ENCODE measurements around the gene ATP6V1F. TPM values are rescaled to one million over a fixed set of nuclear protein-coding genes. Genes with fewer than 3 reads are reported as not detected.

ATP6V1F gene
- total RNA-seq, 1 experiment from 2014 or later, result 149 TPM

GRCh38 chr7:128911423-128912031 lies 48.9 kb downstream of the ATP6V1F start:
- CTCF ChIA-PET, result no interaction called here
- H4K20me1 ChIP-seq (ENCODE audit: insufficient read depth), result no peaks in the 10 kb centered on the region
- no peak overlapping the region for H3K27ac ChIP-seq (ENCODE audit: low read depth, low read length)
- no peaks in the 10 kb centered on the region for H3K79me2 ChIP-seq (ENCODE audit: insufficient read depth, low read length)
- no TSS peak for BruUV-seq (replicated peaks)
- H3K9me3 ChIP-seq (ENCODE audit: control insufficient read depth in 1 of 2, insufficient read depth in 1 of 2, low read depth in 1 of 2, low read length in 2 of 2), result no peaks in the 10 kb centered on the region
- 0 out of 2 replicates have a peak, but pooled peaks have one; percentile 15 for ATAC-seq
- no peaks in the 10 kb centered on the region for H3K9me2 ChIP-seq (ENCODE audit: insufficient read depth)
- no peak overlapping the region for H3K9ac ChIP-seq (ENCODE audit: low read length)
- TF ChIP-seq ZBTB33 (IDR thresholded peaks at IDR 0.05; ENCODE audit: extremely low read depth, insufficient replicate concordance, low read length), result no peak
- no peak for TF ChIP-seq TCF7L2 (IDR thresholded peaks at IDR 0.05; ENCODE audit: borderline replicate concordance, extremely low read depth, insufficient read depth, insufficient read length)
- TF ChIP-seq SP1 (IDR thresholded peaks at IDR 0.05; ENCODE audit: low read depth), result no peak
- TF ChIP-seq MAX (IDR thresholded peaks at IDR 0.05), result no peak
- TF ChIP-seq YY1 (IDR thresholded peaks at IDR 0.05; ENCODE audit: extremely low read depth, insufficient replicate concordance, low read depth, low read length), result no peak
- TF ChIP-seq POLR2AphosphoS5 (IDR thresholded peaks at IDR 0.05; ENCODE audit: low read depth, low read length), result no peak
- no peak for TF ChIP-seq RAD21 (IDR thresholded peaks at IDR 0.05; ENCODE audit: low read depth)
- TF ChIP-seq CTCF (IDR thresholded peaks at IDR 0.05 in 2 of 3, conservative IDR thresholded peaks at IDR 0.05 in 1 of 3; ENCODE audit: borderline replicate concordance in 1 of 3, insufficient read depth in 1 of 3, low read depth in 2 of 3, low read length in 2 of 3), result no peak
- no peak for TF ChIP-seq CEBPB (IDR thresholded peaks at IDR 0.05; ENCODE audit: low read depth)
- TF ChIP-seq CBX3 (IDR thresholded peaks at IDR 0.05; ENCODE audit: low read depth), result no peak
- TF ChIP-seq FOSL1 (IDR thresholded peaks at IDR 0.05; ENCODE audit: low read depth), result no peak
- TF ChIP-seq ELF1 (IDR thresholded peaks at IDR 0.05; ENCODE audit: borderline replicate concordance, low read depth), result no peak
- no peak for TF ChIP-seq SRF (IDR thresholded peaks at IDR 0.05; ENCODE audit: low read depth)
- TF ChIP-seq ZNF274 (IDR thresholded peaks at IDR 0.05; ENCODE audit: low read depth, low read length), result no peak
- no peak for TF ChIP-seq EZH2 (IDR thresholded peaks at IDR 0.05)
- no peak for TF ChIP-seq ATF3 (IDR thresholded peaks at IDR 0.05)
- no peak for TF ChIP-seq SIN3A (IDR thresholded peaks at IDR 0.05; ENCODE audit: low read depth)
- TF ChIP-seq JUND (IDR thresholded peaks at IDR 0.05), result no peak
- no peak for TF ChIP-seq EGR1 (IDR thresholded peaks at IDR 0.05; ENCODE audit: low read depth)
- RAD21 ChIA-PET (ENCODE audit: low non-redundant PET in 1 of 2, low total read pairs in 2 of 2, uncharacterized antibody in 2 of 2, unreplicated experiment in 2 of 2), result interaction anchor here in 1 of 2 experiments (0.5 kb wide), 1 partner anchor 438 kb away, joined by 3 read pairs; no protein-coding TSS in a partner anchor
- POLR2A ChIA-PET, result no interaction called here
- no peaks in the 10 kb centered on the region for H3K27me3 ChIP-seq (ENCODE audit: insufficient read depth, low read length)
- intact Hi-C loops (cut with micrococcal nuclease), result no loop called here
- H2AFZ ChIP-seq (ENCODE audit: low read depth, low read length, poor library complexity, severe bottlenecking), result no peak overlapping the region
- no peaks in the 10 kb centered on the region for H3K36me3 ChIP-seq (ENCODE audit: control insufficient read depth in 1 of 2, insufficient read depth in 2 of 2, low read length in 2 of 2)
- no peak for DNase-seq (ENCODE audit: low read depth, low spot score)
- no peak overlapping the region for H3K4me2 ChIP-seq (ENCODE audit: low read length)
- peaks cover 0 to 5% of the 10 kb centered on the region in 2 experiments; a peak in 1 of 4 replicates for H3K4me1 ChIP-seq (ENCODE audit: control insufficient read depth in 1 of 2, insufficient read depth in 2 of 2, low read length in 2 of 2)
- no peak overlapping the region for H3K4me3 ChIP-seq (replicated peaks in 1 of 2; ENCODE audit: low read depth in 1 of 2, low read length in 2 of 2)
